Measurements from ENCODE around the gene TRMT44. TPM values are rescaled to one million over a fixed set of nuclear protein-coding genes. Genes with fewer than 3 reads are reported as not detected.

The TRMT44 gene
- total RNA-seq, 1 experiment from 2014 or later: 23.4 TPM

DNA sequence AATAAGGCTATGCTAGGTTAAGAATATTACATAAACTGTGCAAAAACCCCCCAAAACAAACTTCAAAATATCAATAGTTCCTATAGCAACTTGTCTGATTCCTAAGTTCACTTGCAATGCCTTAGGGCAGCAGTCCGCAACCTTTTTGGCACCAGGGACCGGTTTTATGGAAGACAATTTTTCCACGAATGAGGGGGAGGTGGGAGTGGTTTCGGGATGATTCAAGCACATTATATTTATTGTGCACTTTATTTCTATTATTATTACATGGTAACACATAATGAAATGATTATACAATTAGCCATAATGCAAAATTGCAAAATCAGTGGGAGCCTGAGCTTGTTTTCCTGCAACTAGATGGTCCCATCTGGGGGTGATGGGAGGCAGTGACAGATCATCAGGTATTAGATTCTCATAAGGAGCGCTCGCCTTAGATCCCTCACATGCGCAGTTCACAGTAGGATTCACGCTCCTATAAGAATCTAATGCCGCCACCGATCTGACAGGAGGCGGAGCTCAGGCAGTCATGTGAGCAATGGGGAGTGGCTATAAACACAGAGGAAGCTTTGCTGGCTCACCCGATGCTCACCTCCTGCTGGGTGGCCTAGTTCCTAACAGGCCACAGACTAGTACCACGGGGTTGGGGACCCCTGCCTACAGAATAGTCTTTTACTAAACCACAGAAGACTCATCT lies 39.8 kb upstream of the TRMT44 start:
- intact Hi-C loops (cut with micrococcal nuclease; ENCODE audit: unreplicated experiment): no loop called here
- CTCF ChIA-PET: interaction anchor here (3.1 kb wide), 1 partner anchor 158 kb away, joined by 27 read pairs; no protein-coding TSS in a partner anchor
- Histone ChIP-seq H3K27me3 (replicated peaks; ENCODE audit: control insufficient read depth, insufficient read depth, low read length) (no peaks in the 10 kb centered on the region), H3K36me3 (ENCODE audit: control insufficient read depth, insufficient read depth, low read length) (no peaks in the 10 kb centered on the region), H3K4me1 (no peaks in the 10 kb centered on the region), H3K9me3 (no peaks in the 10 kb centered on the region), H3K4me3 (ENCODE audit: low read depth, low read length) (no peak overlapping the region)
- no peaks in the 10 kb centered on the region for H3K27me3 Mint-ChIP-seq (ENCODE audit: insufficient read depth, unreplicated experiment)
- no peaks in the 10 kb centered on the region for H3K4me1 Mint-ChIP-seq (ENCODE audit: low read depth, unreplicated experiment)
- DNase-seq: no peak
- no TSS peak for BruUV-seq (replicated peaks)
- TF ChIP-seq, protein P1, sequence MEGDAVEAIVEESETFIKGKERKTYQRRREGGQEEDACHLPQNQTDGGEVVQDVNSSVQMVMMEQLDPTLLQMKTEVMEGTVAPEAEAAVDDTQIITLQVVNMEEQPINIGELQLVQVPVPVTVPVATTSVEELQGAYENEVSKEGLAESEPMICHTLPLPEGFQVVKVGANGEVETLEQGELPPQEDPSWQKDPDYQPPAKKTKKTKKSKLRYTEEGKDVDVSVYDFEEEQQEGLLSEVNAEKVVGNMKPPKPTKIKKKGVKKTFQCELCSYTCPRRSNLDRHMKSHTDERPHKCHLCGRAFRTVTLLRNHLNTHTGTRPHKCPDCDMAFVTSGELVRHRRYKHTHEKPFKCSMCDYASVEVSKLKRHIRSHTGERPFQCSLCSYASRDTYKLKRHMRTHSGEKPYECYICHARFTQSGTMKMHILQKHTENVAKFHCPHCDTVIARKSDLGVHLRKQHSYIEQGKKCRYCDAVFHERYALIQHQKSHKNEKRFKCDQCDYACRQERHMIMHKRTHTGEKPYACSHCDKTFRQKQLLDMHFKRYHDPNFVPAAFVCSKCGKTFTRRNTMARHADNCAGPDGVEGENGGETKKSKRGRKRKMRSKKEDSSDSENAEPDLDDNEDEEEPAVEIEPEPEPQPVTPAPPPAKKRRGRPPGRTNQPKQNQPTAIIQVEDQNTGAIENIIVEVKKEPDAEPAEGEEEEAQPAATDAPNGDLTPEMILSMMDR (IDR thresholded peaks at IDR 0.05; ENCODE audit: insufficient read depth in 1 of 2, low read depth in 1 of 2, low read length in 1 of 2, severe bottlenecking in 1 of 2, unreplicated experiment in 1 of 2): no peak
- H3K4me3 Mint-ChIP-seq (ENCODE audit: unreplicated experiment): no peak overlapping the region
- no peak overlapping the region for H3K27ac Mint-ChIP-seq (ENCODE audit: unreplicated experiment)
- H3K36me3 Mint-ChIP-seq (ENCODE audit: insufficient read depth, unreplicated experiment): no peaks in the 10 kb centered on the region
- no peaks in the 10 kb centered on the region for H3K9me3 Mint-ChIP-seq (ENCODE audit: unreplicated experiment)
- POLR2A ChIA-PET: no interaction called here

DNA sequence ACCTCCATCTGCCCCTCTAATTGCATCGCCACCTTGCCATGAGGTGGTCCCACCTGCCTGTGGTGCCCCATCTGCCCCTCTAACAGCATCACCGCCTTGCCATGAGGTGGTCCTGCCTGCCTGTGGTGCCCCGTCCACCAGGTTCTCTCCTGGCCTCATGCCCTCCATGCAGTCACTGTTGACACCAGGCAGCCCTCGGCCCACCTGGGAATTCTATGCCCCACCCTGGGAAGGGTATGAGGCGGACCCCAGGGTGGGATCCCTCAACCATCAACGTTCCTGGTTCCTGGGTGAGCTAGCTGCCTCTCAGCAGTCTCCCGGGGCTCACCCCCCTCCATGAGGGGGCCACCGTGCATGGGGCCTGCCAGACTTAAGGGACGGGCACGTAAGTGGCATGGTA lies 38.9 kb upstream of the TRMT44 start:
- Histone ChIP-seq H3K27me3 (replicated peaks; ENCODE audit: control insufficient read depth, insufficient read depth, low read length) (no peaks in the 10 kb centered on the region), H3K4me3 (ENCODE audit: low read depth, low read length) (no peak overlapping the region), H3K9me3 (no peaks in the 10 kb centered on the region), H3K4me1 (no peaks in the 10 kb centered on the region), H3K36me3 (ENCODE audit: control insufficient read depth, insufficient read depth, low read length) (no peaks in the 10 kb centered on the region)
- TF ChIP-seq, protein P1 (IDR thresholded peaks at IDR 0.05; ENCODE audit: insufficient read depth in 1 of 2, low read depth in 1 of 2, low read length in 1 of 2, severe bottlenecking in 1 of 2, unreplicated experiment in 1 of 2): no peak
- Mint-ChIP-seq H3K9me3 (ENCODE audit: unreplicated experiment) (no peaks in the 10 kb centered on the region), H3K27ac (ENCODE audit: unreplicated experiment) (no peak overlapping the region), H3K36me3 (ENCODE audit: insufficient read depth, unreplicated experiment) (no peaks in the 10 kb centered on the region), H3K4me3 (ENCODE audit: unreplicated experiment) (no peak overlapping the region), H3K4me1 (ENCODE audit: low read depth, unreplicated experiment) (no peaks in the 10 kb centered on the region), H3K27me3 (ENCODE audit: insufficient read depth, unreplicated experiment) (no peaks in the 10 kb centered on the region)
- CTCF ChIA-PET: interaction anchor here (2.5 to 3.1 kb wide), 2 partner anchors 159 to 225 kb away, joined by 16 to 27 read pairs; no protein-coding TSS in a partner anchor
- intact Hi-C loops (cut with micrococcal nuclease; ENCODE audit: unreplicated experiment): no loop called here
- DNase-seq: no peak
- no TSS peak for BruUV-seq (replicated peaks)
- POLR2A ChIA-PET: no interaction called here

DNA sequence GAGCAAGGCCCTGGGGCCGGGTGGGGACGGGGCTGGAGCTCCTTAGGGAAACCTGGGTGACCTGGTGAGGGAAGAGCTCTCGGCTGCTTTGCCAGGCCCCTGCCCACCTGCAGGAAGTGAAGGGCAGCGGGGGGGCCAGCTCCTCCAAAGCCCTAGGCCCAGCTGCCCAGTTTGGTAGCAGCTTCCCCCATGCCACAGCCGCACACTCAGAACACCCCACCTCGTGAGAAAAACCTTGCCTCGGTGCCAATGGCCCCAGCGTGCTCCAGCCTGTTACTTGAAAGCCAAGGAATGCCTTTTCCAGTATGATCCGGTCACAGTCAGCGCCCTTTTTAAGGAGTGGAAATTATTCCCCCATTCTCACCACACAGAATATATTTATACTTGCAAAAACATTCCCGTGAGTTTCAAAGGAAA lies 38.4 kb upstream of the TRMT44 start:
- TF ChIP-seq, protein P1 (IDR thresholded peaks at IDR 0.05; ENCODE audit: insufficient read depth in 1 of 2, low read depth in 1 of 2, low read length in 1 of 2, severe bottlenecking in 1 of 2, unreplicated experiment in 1 of 2): no peak
- ChIA-PET CTCF (interaction anchor here (1.3 to 3.1 kb wide), 3 partner anchors 82 to 226 kb away, joined by 4 to 27 read pairs (median 16); no protein-coding TSS in a partner anchor), POLR2A (no interaction called here)
- Histone ChIP-seq H3K36me3 (ENCODE audit: control insufficient read depth, insufficient read depth, low read length) (no peaks in the 10 kb centered on the region), H3K4me1 (no peaks in the 10 kb centered on the region), H3K4me3 (ENCODE audit: low read depth, low read length) (no peak overlapping the region), H3K27me3 (replicated peaks; ENCODE audit: control insufficient read depth, insufficient read depth, low read length) (no peaks in the 10 kb centered on the region), H3K9me3 (no peaks in the 10 kb centered on the region)
- no peak for DNase-seq
- no peaks in the 10 kb centered on the region for H3K4me1 Mint-ChIP-seq (ENCODE audit: low read depth, unreplicated experiment)
- H3K27ac Mint-ChIP-seq (ENCODE audit: unreplicated experiment): no peak overlapping the region
- BruUV-seq (replicated peaks): no TSS peak
- intact Hi-C loops (cut with micrococcal nuclease; ENCODE audit: unreplicated experiment): no loop called here
- H3K9me3 Mint-ChIP-seq (ENCODE audit: unreplicated experiment): no peaks in the 10 kb centered on the region
- H3K4me3 Mint-ChIP-seq (ENCODE audit: unreplicated experiment): no peak overlapping the region
- no peaks in the 10 kb centered on the region for H3K27me3 Mint-ChIP-seq (ENCODE audit: insufficient read depth, unreplicated experiment)
- no peaks in the 10 kb centered on the region for H3K36me3 Mint-ChIP-seq (ENCODE audit: insufficient read depth, unreplicated experiment)
